GM21515 (cell line): ENCODE data around the gene DIS3.
A peak's percentile ranks its signal among the peaks of the same experiment; 100 is the strongest.
"Not testable (repeated sequence)": the region's sequence is repeated elsewhere in the genome, so short reads cannot be mapped to it uniquely, and the experiment has no call there.

Source experiments
- ATAC-seq: cut with Tn5 transposase; IDR thresholded peaks from one replicate; pipeline ENCODE4 v1.9.1; 2021; ENCODE audit not compliant: unreplicated experiment

DIS3 gene, protein sequence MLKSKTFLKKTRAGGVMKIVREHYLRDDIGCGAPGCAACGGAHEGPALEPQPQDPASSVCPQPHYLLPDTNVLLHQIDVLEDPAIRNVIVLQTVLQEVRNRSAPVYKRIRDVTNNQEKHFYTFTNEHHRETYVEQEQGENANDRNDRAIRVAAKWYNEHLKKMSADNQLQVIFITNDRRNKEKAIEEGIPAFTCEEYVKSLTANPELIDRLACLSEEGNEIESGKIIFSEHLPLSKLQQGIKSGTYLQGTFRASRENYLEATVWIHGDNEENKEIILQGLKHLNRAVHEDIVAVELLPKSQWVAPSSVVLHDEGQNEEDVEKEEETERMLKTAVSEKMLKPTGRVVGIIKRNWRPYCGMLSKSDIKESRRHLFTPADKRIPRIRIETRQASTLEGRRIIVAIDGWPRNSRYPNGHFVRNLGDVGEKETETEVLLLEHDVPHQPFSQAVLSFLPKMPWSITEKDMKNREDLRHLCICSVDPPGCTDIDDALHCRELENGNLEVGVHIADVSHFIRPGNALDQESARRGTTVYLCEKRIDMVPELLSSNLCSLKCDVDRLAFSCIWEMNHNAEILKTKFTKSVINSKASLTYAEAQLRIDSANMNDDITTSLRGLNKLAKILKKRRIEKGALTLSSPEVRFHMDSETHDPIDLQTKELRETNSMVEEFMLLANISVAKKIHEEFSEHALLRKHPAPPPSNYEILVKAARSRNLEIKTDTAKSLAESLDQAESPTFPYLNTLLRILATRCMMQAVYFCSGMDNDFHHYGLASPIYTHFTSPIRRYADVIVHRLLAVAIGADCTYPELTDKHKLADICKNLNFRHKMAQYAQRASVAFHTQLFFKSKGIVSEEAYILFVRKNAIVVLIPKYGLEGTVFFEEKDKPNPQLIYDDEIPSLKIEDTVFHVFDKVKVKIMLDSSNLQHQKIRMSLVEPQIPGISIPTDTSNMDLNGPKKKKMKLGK

GRCh38 chr13:72781451-72782439, at the start of gene DIS3, which contains the start of gene PIBF1:
DIS3 (minus strand) TSS chr13:72781900; CDS start chr13:72781832, 68 bp downstream.
PIBF1 (plus strand) TSS chr13:72782133; CDS start chr13:72783470, 1,337 bp downstream.
- peak; percentile 99 for ATAC-seq

DNA sequence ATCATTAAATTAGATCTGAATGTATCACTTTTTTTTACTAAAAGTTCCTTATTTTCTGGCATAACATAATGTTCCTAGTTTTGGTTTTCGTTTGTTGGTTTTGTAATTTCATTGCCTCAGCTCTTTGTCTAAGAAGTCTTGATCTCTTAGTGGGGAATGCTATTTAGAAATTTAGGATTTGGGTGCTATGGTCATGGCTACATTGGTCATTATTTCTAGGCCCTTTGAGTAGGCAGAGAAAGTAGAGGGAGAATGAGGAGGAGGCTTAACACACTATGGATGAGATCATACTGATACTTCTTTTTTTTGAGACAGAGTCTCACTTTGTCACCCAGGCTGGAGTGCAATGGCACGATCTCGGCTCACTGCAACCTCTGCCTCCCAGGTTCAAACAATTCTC, 42.0 kb upstream of the DIS3 start:
- no peak for ATAC-seq

DNA sequence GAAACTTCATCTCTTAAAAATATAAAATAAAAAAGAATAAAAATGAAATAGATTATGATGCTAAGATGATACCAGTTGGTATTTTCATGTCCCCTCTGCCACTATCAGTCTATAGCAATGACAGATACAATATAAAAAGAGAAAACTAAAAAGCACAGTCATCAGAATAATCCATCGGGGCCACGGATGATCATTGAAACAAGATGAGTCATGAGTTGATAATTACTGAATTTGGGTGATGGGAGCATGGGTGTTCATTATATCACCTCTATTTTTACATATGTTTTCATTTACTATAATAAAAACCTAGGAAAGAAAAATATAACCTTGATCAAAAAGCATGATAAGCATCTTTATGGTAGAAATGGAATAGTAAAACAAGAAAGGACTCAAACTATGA, 41.4 kb upstream of the DIS3 start:
- ATAC-seq: no peak

- ATAC-seq: no peak
These were observed 39.2 kb upstream of the DIS3 start for GRCh38 chr13:72820898-72821279.

GRCh38 chr13:72820156-72820897, 38.6 kb upstream of the DIS3 start:
- ATAC-seq: no peak

- ATAC-seq: no peak
These were observed 27.3 kb upstream of the DIS3 start for GRCh38 chr13:72808917-72809500.

- ATAC-seq: not testable (repeated sequence)
These were observed 24.8 kb upstream of the DIS3 start for GRCh38 chr13:72806514-72806913.

DNA sequence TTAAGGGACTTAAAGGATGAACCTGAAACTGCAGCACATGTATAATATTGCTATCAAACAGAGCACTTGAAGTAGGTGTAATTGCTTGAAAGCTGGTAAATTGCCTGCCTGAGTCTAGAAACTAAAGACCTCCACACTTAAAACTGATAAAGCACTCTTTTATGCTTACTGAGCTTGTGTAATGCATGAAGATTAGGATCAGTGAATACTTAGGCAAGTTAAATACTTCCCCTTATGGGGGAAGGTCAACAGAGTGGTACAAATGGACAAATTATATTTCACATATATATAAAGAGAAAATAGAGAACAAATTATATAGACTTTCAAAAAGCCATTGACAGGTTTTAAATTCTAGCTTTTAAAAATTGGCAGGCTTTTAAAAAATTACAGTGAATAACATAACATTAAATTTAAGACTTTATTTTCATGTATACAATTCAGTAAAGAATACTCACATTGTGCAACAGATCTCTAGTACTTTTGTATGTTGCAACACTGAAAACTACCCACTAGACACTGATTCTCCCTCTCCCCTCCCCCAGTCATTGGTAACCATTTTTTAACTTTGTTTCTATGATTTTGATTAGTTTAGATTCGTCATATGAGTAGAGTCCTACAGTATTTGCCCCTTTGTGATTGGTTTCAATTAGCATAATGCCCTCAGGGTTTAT, 24.1 kb upstream of the DIS3 start:
- no peak for ATAC-seq

DNA sequence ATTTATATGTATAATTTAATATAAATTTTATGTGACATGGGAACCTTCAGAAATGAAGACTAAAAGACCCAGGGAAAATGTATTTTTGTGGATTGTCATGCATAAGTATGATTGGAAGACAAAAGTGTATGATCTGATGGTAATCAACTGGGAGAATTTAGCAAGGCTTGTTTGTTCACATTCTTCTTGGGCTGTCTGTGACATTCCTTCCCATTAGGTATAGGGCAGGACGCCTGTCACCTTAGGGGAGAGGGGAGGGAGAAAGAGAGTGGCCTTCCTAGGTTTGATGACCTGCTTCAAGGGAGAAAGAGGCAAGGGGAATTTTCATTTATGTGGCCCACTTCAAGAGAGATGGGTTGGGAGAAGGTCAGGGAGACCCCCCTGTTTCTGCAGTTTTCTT, 22.6 kb upstream of the DIS3 start:
- no peak for ATAC-seq

GRCh38 chr13:72798817-72799216, 17.1 kb upstream of the DIS3 start:
- no peak for ATAC-seq

GRCh38 chr13:72792640-72793039, 10.9 kb upstream of the DIS3 start:
- no peak for ATAC-seq

- no peak for ATAC-seq
These were observed 7.1 kb upstream of the DIS3 start for GRCh38 chr13:72788831-72789230.

DNA sequence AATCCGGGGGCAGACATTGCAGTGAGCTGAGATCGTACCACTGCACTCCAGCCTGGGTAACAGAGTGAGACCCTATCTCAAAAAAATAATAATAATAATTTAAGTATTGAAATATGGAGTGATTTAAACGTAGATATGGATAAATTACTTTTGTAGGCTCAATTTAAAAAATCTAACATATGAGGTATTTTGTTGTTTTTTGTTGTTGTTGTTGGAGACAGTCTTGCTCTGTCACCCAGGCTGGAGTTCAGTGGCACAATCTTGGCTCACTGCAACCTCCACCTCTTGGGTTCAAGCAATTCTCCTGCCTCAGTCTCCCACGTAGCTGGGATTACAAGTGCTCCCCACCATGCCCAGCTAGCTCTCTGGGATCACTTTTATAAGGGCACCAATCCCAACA, 3.0 kb upstream of the DIS3 start:
- not testable (repeated sequence) for ATAC-seq

- no peak for ATAC-seq
These were observed 1.0 kb upstream of the DIS3 start for GRCh38 chr13:72782717-72783116.

DNA sequence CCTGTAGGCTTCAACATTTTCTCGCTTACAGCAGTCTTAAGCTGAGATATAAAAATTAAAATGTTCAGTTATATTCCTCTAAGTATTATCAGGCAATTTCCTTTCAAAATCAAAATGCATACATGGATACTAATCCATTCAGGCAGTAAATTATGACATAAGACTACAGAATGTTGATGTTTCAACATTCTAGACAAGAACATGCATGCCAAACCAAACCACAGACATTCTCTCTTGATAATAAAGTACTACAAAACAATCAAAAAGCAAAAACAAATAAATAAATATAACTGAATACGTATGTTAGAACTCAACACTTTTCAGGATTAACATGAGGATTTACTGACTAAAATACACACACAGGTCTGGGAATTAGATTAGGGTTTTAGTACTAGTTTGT, 7.7 kb downstream of the DIS3 start:
- ATAC-seq: no peak

DNA sequence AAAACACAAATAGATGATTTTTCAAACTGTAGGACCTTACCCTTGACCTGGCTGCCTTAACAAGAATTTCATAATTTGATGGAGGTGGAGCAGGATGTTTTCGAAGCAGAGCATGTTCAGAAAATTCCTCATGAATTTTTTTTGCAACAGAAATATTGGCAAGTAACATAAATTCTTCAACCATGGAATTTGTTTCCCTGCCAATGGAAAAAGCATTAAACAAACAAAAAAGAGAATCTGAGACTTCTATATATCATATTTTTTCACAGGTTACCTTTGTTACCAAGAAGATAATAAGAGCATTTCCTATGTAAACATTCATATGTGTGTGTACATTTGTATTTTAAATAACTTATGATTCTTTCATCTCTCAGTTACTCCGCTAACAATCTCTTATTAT, 18.3 kb downstream of the DIS3 start:
- no peak for ATAC-seq

- ATAC-seq: no peak
These were observed 21.5 kb downstream of the DIS3 start for GRCh38 chr13:72760189-72760588.

GRCh38 chr13:72757792-72758535, 23.7 kb downstream of the DIS3 start:
- no peak for ATAC-seq
